Measurements from ENCODE around the gene GPBAR1.

GPBAR1 gene

DNA sequence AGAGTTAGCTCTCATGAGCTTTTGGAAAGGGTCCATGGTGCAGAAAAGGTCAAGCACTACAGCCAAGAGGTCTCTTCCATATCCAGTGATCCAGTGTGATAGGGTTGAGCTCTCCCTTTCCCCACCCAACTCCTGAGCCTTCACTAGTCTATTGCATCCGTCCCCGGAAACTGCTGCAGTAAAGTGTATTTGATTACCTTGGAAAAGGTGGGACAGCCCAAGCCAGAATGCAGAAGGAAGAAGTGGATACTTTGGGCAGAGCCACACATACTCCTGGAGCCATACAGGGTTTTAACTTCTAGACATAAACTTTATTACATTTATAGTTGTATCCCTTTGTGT, 13.1 kb downstream of the GPBAR1 start:
- Histone ChIP-seq H3K9ac (no peak overlapping the region), H4K20me1 (ENCODE audit: insufficient read depth) (no peaks in the 10 kb centered on the region), H3K27ac (no peak overlapping the region), H3K4me3 (IDR thresholded peaks at IDR 0.05; ENCODE audit: insufficient read depth, low read depth, low read length) (no peak overlapping the region), H2AFZ (ENCODE audit: low read depth) (no peak overlapping the region), H3K79me2 (ENCODE audit: insufficient read depth, low read depth) (peaks cover 22% of the 10 kb centered on the region; the same call in 1 of the 2 replicates), H3K4me2 (no peak overlapping the region), H3K4me1 (ENCODE audit: low read depth, poor library complexity, severe bottlenecking) (peaks cover 23% of the 10 kb centered on the region), H3K27me3 (ENCODE audit: insufficient read depth, low read depth) (no peaks in the 10 kb centered on the region), H3K36me3 (ENCODE audit: insufficient read depth) (no peaks in the 10 kb centered on the region)
- no peak for TF ChIP-seq CTCF (conservative IDR thresholded peaks at IDR 0.05; ENCODE audit: low read depth, low read length)

- Histone ChIP-seq H3K27ac (no peak overlapping the region), H3K36me3 (ENCODE audit: insufficient read depth) (no peaks in the 10 kb centered on the region), H3K4me2 (no peak overlapping the region), H3K9ac (no peak overlapping the region), H3K4me1 (ENCODE audit: low read depth, poor library complexity, severe bottlenecking) (peaks cover 20% of the 10 kb centered on the region), H3K4me3 (IDR thresholded peaks at IDR 0.05; ENCODE audit: insufficient read depth, low read depth, low read length) (no peak overlapping the region), H4K20me1 (ENCODE audit: insufficient read depth) (no peaks in the 10 kb centered on the region), H2AFZ (ENCODE audit: low read depth) (no peak overlapping the region), H3K79me2 (ENCODE audit: insufficient read depth, low read depth) (peaks cover 15% of the 10 kb centered on the region; the same call in 1 of the 2 replicates), H3K27me3 (ENCODE audit: insufficient read depth, low read depth) (no peaks in the 10 kb centered on the region)
- TF ChIP-seq CTCF (conservative IDR thresholded peaks at IDR 0.05; ENCODE audit: low read depth, low read length), result no peak
Observed at GRCh38 chr2:218274586-218274985, 13.8 kb downstream of the GPBAR1 start.

GRCh38 chr2:218275371-218276072, 14.7 kb downstream of the GPBAR1 start:
- H3K9ac ChIP-seq, result no peak overlapping the region
- TF ChIP-seq CTCF (conservative IDR thresholded peaks at IDR 0.05; ENCODE audit: low read depth, low read length), result no peak
- H2AFZ ChIP-seq (ENCODE audit: low read depth), result no peak overlapping the region
- H3K27me3 ChIP-seq (ENCODE audit: insufficient read depth, low read depth), result no peaks in the 10 kb centered on the region
- no peaks in the 10 kb centered on the region for H4K20me1 ChIP-seq (ENCODE audit: insufficient read depth)
- no peak overlapping the region for H3K4me3 ChIP-seq (IDR thresholded peaks at IDR 0.05; ENCODE audit: insufficient read depth, low read depth, low read length)
- no peak overlapping the region for H3K4me2 ChIP-seq
- H3K27ac ChIP-seq, result no peak overlapping the region
- H3K36me3 ChIP-seq (ENCODE audit: insufficient read depth), result no peaks in the 10 kb centered on the region
- H3K4me1 ChIP-seq (ENCODE audit: low read depth, poor library complexity, severe bottlenecking), result peaks cover 20% of the 10 kb centered on the region
- H3K79me2 ChIP-seq (ENCODE audit: insufficient read depth, low read depth), result peaks cover 12% of the 10 kb centered on the region; the same call in 1 of the 2 replicates

GRCh38 chr2:218276986-218277755, 16.4 kb downstream of the GPBAR1 start:
- no peak overlapping the region for H3K9ac ChIP-seq
- no peaks in the 10 kb centered on the region for H3K36me3 ChIP-seq (ENCODE audit: insufficient read depth)
- no peak overlapping the region for H3K4me2 ChIP-seq
- peaks cover 10% of the 10 kb centered on the region for H3K4me1 ChIP-seq (ENCODE audit: low read depth, poor library complexity, severe bottlenecking)
- H2AFZ ChIP-seq (ENCODE audit: low read depth), result no peak overlapping the region
- H3K79me2 ChIP-seq (ENCODE audit: insufficient read depth, low read depth), result no peaks in the 10 kb centered on the region
- no peak for TF ChIP-seq CTCF (conservative IDR thresholded peaks at IDR 0.05; ENCODE audit: low read depth, low read length)
- no peaks in the 10 kb centered on the region for H4K20me1 ChIP-seq (ENCODE audit: insufficient read depth)
- no peak overlapping the region for H3K4me3 ChIP-seq (IDR thresholded peaks at IDR 0.05; ENCODE audit: insufficient read depth, low read depth, low read length)
- H3K27ac ChIP-seq, result no peak overlapping the region
- H3K27me3 ChIP-seq (ENCODE audit: insufficient read depth, low read depth), result no peaks in the 10 kb centered on the region

All from KMS-11 (cell line).